Activated naive CD4-positive, alpha-beta T cell treated with anti-CD3 and anti-CD28 coated beads, Interleukin-2, amount 10 ng/mL, durations not matched to agents 7 days and 5 days (primary cell): ENCODE measurements around the gene ACE.

ENCODE experiments used
- CTCF ChIA-PET: fragments of 350-600 bp; sonication (Branson Sonifier 250); formaldehyde crosslinking; loops from one replicate; lab custom pipeline; 2021; ENCODE audit warnings: antibody characterized with exemption; lab: Charles Lee
- DNase-seq: peaks from one replicate; pipeline ENCODE4 v3.0.0-alpha.2; 2020
- H3K27ac Mint-ChIP-seq: one replicate; pipeline ENCODE4 v1.8.0; 2021; ENCODE audit warnings: mild to moderate bottlenecking, moderate library complexity, mixed read lengths
- H3K27me3 Mint-ChIP-seq: one replicate; pipeline ENCODE4 v1.8.0; 2021; ENCODE audit warnings: mild to moderate bottlenecking, mixed read lengths
- H3K36me3 Mint-ChIP-seq: one replicate; pipeline ENCODE4 v1.8.0; 2021; ENCODE audit warnings: mixed read lengths
- H3K4me1 Mint-ChIP-seq: one replicate; pipeline ENCODE4 v1.8.0; 2021; ENCODE audit warnings: mixed read lengths
- H3K4me3 Mint-ChIP-seq: one replicate; pipeline ENCODE4 v1.8.0; 2021; ENCODE audit warnings: mild to moderate bottlenecking, moderate library complexity, mixed read lengths
- H3K9me3 Mint-ChIP-seq: one replicate; pipeline ENCODE4 v1.8.0; 2021; ENCODE audit warnings: mixed read lengths

The ACE gene

DNA sequence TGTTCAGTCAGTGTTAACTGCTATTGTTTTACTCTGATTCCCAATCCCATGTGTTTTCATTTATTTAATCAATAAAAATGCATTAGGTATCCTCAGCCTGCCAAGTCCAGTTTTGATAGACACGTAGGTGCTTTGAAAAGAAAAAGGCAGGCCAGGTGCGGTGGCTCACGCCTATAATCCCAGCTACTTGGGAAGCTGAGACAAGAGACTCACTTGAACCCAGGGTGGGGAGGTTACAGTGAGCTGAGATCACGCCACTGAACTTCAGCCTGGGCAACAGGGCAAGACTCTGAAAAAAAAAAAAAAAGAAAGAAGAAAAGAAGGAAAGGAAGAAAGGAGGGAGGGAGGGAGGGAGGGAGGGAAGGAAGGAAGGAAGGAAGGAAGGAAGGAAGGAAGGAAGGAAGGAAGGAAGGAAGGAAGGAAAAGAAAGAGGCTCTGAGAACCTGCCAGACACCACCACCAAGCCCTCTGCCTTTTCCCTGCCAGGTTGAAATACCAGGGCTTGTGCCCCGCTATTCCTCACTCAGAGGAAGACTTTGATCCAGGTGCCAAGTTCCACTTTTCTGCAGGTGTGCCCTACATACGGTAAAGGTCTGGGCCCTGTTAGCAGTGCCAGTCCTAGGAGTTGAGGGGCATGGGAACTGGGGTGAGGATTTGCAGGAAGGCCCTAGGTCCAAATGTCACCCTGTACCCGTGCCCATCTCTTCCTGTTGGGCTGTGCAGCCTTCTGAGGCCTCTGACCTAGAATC is 36.2 kb downstream of the ACE start:
- no peak for DNase-seq
- no peaks in the 10 kb centered on the region for H3K9me3 Mint-ChIP-seq
- H3K4me1 Mint-ChIP-seq: no peaks in the 10 kb centered on the region
- CTCF ChIA-PET: no interaction called here
- H3K27ac Mint-ChIP-seq: no peak overlapping the region
- H3K36me3 Mint-ChIP-seq: no peaks in the 10 kb centered on the region
- peaks cover 28% of the 10 kb centered on the region for H3K27me3 Mint-ChIP-seq
- no peak overlapping the region for H3K4me3 Mint-ChIP-seq

DNA sequence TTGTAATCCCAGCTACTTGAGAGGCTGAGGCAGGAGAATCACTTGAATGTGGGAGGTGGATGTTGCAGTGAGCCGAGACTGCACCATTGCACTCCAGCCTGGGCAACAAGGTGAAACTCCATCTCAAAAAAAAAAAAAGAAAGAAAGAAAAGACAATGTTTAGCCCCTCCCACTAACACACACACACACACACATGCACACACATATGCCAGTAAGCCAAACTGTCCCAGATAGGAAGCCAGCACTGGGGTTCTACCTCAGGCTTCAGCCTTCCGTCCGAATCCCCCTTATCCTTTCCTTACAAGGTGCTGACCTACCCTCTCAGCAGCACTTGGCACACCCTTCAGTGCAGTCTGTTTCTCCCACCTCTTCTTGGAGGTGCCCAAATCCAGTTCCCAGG is 37.6 kb downstream of the ACE start:
- peaks cover 37% of the 10 kb centered on the region for H3K27me3 Mint-ChIP-seq
- CTCF ChIA-PET: interaction anchor here (0.6 kb wide), 1 partner anchor 16 kb away, joined by 3 read pairs; no protein-coding TSS in a partner anchor
- H3K4me3 Mint-ChIP-seq: no peak overlapping the region
- DNase-seq: no peak
- no peaks in the 10 kb centered on the region for H3K9me3 Mint-ChIP-seq
- H3K4me1 Mint-ChIP-seq: no peaks in the 10 kb centered on the region
- no peaks in the 10 kb centered on the region for H3K36me3 Mint-ChIP-seq
- no peak overlapping the region for H3K27ac Mint-ChIP-seq

DNA sequence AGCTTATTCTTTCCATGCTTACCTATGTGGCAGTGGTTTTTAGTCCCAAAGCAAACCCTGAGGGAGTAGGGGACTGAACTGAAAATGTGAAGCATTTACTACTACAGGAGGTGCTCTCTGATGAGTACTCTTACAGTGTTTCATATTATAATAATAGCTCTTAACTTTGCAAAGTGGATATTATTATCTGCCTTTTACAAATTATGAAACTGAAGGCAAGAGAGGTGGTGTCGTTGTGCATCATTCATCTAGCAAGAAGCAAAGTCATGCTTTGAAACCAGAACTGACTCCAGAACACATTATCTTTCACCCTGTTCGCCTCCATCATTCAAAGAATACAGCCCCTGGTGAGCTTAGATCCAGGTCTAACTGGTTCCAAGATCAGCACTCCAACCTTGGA is 38.1 kb downstream of the ACE start:
- CTCF ChIA-PET: interaction anchor here (0.6 kb wide), 1 partner anchor 16 kb away, joined by 3 read pairs; no protein-coding TSS in a partner anchor
- H3K9me3 Mint-ChIP-seq: no peaks in the 10 kb centered on the region
- no peaks in the 10 kb centered on the region for H3K36me3 Mint-ChIP-seq
- peaks cover 41% of the 10 kb centered on the region for H3K27me3 Mint-ChIP-seq
- no peak overlapping the region for H3K27ac Mint-ChIP-seq
- no peaks in the 10 kb centered on the region for H3K4me1 Mint-ChIP-seq
- DNase-seq: no peak
- no peak overlapping the region for H3K4me3 Mint-ChIP-seq

DNA sequence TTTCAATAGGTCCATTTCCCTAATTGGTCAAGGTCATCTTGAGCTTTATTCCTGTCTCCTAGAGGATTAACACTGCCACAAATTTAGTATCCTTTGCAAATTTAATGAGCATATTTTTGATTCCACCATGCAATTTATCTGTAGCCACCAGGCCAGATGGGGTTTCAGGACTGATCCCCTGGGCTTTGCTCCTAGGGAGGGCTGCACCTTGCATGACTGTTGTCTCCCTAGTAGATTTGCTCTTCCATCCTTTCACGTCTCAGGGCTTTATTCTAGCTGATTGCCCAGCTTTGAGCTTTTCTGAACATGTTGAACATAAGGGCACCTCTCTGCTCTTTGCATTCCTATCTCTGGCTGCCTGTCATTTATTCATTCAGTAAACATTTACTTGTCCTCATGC is 38.6 kb downstream of the ACE start:
- Mint-ChIP-seq H3K36me3 (no peaks in the 10 kb centered on the region), H3K4me1 (no peaks in the 10 kb centered on the region), H3K27me3 (peaks cover 42% of the 10 kb centered on the region), H3K9me3 (no peaks in the 10 kb centered on the region), H3K27ac (no peak overlapping the region), H3K4me3 (no peak overlapping the region)
- CTCF ChIA-PET: no interaction called here
- DNase-seq: no peak

DNA sequence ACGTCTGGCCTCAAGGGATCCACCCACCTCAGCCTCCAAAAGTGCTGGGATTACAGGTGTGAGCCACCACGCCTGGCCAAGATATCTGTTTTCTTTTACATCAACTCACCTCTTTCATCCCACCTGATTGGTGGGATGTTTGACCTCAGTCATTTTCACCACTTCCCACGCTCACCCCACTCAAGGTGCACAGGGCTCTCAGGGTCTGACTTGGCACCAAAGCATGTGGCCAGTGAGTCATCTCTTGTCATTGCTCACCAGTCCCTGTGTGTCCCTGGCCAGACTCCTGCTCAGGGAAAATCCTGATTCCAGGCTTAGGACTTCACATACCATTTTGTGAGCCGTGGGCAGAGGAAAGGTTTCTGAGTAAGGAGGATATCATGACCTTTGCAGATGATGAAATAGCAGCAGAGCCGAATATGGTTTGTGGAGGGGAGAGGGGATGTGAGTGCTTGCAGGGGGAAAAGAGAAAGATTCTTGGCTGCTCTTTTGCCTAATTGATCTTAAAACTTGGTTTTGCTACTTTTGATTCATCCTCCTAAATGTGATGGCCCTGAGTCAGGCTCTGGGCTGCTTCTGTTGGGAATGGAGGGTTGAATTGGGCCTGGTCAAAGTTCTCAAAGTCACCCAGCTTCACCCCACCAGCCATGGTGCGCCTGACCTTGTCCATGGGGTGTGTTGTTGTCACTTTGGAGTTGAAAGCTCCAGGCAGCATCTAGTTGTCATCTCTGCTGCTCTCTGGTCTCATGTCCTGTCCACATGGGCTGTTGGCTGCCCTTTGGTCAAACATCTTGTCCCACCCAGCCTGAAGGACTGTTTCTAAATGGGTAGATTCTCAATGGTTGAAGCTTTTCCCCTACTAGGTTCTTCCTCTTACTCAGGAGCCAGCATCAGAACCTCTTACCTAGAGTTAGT is 40.3 kb downstream of the ACE start:
- no peaks in the 10 kb centered on the region for H3K4me1 Mint-ChIP-seq
- no peaks in the 10 kb centered on the region for H3K36me3 Mint-ChIP-seq
- no peak overlapping the region for H3K4me3 Mint-ChIP-seq
- H3K9me3 Mint-ChIP-seq: no peaks in the 10 kb centered on the region
- no peak overlapping the region for H3K27ac Mint-ChIP-seq
- no peak for DNase-seq
- CTCF ChIA-PET: no interaction called here
- H3K27me3 Mint-ChIP-seq: peaks cover 49% of the 10 kb centered on the region

DNA sequence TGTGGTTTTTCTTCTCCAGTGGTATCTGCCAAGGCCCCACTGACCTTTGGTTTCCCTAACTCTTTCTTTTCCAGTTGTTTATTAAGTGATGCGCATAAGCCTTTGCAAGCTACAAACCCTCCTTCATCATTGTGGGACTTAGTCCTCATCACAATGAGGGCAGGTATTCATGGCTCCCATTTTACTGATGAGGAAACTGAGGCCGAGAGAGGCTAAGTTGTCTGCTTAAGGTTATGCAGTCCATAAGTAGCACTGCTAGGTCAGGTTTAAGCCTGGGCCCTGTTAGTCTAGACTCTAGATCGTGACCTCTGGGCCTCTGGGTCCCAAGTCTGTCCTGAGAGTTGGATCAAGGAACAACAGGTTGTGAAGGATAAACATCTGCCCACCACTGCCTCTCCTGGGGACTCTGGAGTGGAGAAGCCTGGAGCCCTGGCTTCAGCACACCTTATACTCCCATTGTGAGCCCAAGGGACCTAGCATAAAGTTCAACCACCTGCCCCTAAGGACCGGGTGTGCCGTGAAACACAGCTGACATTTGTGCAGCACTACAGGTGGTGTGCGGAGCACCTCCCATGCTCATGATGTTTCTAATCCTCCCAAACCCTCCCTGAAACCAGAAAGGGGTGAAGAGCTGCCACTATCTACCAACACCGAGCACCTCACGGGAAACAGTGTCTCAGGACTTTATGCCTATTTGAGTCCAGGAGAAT is 41.1 kb downstream of the ACE start:
- no peak for DNase-seq
- Mint-ChIP-seq H3K9me3 (no peaks in the 10 kb centered on the region), H3K4me3 (no peak overlapping the region), H3K27me3 (peaks cover 48% of the 10 kb centered on the region), H3K27ac (no peak overlapping the region), H3K36me3 (no peaks in the 10 kb centered on the region), H3K4me1 (no peaks in the 10 kb centered on the region)
- CTCF ChIA-PET: no interaction called here

DNA sequence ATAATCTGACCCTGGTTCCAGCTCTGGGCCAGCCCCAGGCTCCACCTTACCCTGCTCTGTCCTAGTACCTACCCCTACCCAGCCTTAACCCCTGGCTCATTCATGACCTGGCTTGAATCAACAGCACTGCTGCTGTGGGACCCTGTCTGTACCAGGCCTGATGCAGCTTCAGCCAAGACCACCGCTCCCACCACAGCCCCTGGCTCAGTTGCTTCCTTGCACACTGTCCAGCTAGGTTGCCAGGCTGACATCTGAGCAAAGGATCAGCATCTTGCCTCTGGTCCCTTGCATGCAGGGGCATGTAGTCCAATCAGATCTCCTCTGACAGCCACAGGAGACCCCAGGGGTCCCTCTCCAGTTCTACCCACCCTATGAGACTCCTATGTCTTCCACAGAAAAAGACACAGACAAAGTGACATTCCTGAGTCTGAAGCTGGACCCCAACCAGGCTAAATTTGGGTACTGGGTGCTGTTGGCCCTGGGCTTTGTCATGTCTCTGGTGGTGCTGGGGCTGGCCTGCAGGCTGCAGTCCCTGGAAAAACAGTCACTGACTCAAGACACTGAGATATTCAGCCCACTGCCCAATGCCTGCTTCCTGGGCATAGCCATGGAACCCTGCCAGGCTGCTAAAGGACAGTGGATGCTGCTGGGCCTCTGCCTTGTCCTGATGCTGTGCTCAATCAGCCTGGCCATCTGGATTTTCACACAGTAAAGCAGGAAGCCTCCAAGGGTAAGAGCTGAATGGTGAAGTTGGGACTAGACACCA is 42.4 kb downstream of the ACE start:
- H3K27ac Mint-ChIP-seq: no peak overlapping the region
- no peaks in the 10 kb centered on the region for H3K36me3 Mint-ChIP-seq
- DNase-seq: no peak
- CTCF ChIA-PET: no interaction called here
- no peak overlapping the region for H3K4me3 Mint-ChIP-seq
- no peaks in the 10 kb centered on the region for H3K9me3 Mint-ChIP-seq
- H3K27me3 Mint-ChIP-seq: peaks cover 51% of the 10 kb centered on the region
- H3K4me1 Mint-ChIP-seq: peaks cover 5% of the 10 kb centered on the region

DNA sequence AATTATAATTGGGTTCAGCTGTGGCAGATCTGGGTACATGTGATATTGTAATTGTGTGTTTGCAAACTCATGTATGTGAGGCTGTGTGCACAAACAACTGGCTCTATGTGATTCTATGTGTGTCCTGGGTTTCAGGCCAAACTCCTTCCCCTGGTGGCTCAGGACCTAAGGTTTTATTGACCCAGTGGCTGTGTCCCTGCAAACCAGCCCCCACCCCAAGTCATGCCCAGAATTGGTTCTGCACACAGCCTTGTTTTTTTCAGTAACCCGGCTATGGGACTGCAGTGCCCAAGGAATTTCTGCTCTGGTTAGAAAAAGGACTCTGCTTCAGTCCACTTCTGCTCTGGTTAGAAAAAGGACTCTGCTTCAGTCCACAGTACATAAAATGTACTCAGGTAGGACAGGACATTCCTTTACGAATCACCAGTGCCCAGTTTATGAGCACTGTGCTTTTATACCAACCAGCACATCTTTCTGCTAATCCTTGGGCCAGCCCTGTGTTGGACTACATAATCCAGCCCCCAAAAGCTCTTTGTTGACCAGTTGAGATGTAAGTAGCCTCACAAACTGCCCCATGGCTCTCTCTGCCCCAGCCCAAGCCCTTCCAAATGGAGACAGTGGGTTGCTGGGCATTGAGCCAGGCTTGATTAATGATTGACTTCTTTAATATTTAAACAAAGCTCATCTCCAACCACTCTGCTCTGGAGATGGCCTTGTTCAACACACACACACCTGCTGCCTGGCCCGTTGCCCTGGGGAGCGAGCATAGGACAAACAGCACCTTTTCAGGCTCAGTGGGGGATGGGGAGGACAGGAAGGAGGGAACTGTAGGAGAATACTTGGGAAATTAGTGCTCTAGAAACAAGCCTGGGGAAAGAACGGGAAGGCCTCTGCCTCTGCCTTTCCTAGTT is 43.4 kb downstream of the ACE start:
- Mint-ChIP-seq H3K36me3 (no peaks in the 10 kb centered on the region), H3K27ac (no peak overlapping the region), H3K4me1 (peaks cover 5% of the 10 kb centered on the region), H3K27me3 (peaks cover 54% of the 10 kb centered on the region), H3K9me3 (no peaks in the 10 kb centered on the region), H3K4me3 (no peak overlapping the region)
- no peak for DNase-seq
- CTCF ChIA-PET: no interaction called here

DNA sequence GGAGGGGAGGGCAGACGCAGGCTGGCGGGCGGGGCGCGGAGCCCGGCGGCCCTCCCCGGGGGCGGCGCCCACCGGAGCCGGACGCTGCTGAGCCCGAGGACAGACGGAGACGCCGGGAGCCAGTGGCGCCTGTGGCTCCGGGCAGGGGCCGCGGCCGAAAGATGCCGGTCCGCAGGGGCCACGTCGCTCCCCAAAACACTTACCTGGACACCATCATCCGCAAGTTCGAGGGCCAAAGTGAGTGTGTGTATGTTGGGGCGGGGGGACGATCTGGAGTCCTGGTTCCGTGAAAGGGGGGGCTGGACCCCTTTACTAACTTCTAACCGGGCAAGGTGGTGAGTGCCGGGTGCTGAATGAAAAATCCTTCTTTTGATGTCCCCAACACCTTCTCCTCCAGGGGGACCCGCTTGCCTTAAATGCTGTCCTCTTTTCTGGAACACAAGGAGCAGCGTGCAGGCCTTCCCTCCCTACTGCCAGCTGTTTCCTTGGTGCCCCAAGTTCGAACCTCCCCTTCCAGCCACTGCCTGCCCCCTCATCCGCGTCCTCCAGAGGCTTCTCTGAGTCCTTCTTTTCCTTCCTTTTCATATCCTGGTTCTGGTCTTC is 46.5 kb downstream of the ACE start, which contains the start of gene KCNH6:
TSS of gene KCNH6 (plus strand) at position 106 of the 603 bp plus-strand sequence. CDS start at position 162, 56 bp downstream.
- H3K27me3 Mint-ChIP-seq: peaks cover 67% of the 10 kb centered on the region
- H3K27ac Mint-ChIP-seq: no peak within 1 kb of the TSS
- H3K4me1 Mint-ChIP-seq: peaks cover 5% of the 10 kb centered on the region
- H3K36me3 Mint-ChIP-seq: no peaks in the 10 kb centered on the region
- DNase-seq: no peak
- CTCF ChIA-PET: no interaction called here
- peak within 1 kb of the TSS; percentile 10 for H3K4me3 Mint-ChIP-seq
- no peaks in the 10 kb centered on the region for H3K9me3 Mint-ChIP-seq

DNA sequence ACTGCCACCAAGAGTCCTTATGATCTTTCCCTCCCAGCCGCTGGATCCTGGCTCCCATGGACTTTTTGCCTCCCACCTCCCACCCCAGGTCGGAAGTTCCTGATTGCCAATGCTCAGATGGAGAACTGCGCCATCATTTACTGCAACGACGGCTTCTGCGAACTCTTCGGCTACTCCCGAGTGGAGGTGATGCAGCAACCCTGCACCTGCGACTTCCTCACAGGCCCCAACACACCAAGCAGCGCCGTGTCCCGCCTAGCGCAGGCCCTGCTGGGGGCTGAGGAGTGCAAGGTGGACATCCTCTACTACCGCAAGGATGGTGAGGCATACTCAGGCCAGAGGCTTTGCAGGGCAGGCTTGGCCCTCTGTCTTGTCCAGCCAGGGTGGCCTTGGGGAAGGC is 47.2 kb downstream of the ACE start:
- Mint-ChIP-seq H3K27ac (no peak overlapping the region), H3K4me3 (no peak overlapping the region), H3K9me3 (no peaks in the 10 kb centered on the region), H3K36me3 (no peaks in the 10 kb centered on the region), H3K4me1 (peaks cover 5% of the 10 kb centered on the region), H3K27me3 (peaks cover 62% of the 10 kb centered on the region)
- no peak for DNase-seq
- CTCF ChIA-PET: no interaction called here

DNA sequence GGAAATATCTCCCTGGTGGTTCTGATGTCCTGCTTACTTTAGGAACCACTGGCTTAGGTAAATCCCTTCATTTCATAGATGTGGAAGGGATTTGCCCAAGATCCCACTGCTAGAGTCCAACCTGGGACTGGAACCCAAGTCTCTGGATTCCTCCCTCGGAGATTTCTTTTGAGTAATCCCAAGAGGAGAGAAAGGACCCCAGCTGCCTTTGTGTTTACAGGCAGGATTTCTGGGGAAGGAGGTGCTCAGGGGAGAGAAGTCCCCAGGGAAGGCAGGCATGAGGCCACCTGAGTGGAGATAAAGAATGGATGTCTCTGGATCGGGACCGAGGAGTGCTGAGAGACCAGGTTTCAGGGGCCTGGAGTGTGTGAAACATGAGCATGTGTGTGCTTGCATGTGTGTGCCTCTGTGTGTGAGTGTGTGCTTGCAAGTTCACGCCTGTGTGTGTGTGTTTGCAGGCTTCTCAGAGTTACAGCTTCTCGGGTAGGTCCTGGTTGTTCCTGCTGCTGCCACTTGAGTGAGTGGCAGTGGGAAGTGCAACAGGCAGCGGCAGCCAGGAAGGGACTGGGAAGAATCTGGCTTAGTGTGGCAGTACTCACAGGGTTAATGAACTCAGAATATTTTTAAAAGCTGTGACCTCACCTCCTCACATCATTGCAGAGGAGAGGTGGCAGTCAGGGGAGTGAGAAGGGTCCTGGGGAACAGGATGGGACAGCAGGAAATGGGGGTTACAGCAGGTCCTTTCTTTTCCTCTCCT is 48.5 kb downstream of the ACE start:
- Mint-ChIP-seq H3K36me3 (no peaks in the 10 kb centered on the region), H3K4me1 (peaks cover 5% of the 10 kb centered on the region), H3K27ac (no peak overlapping the region), H3K27me3 (peaks cover 54% of the 10 kb centered on the region), H3K9me3 (no peaks in the 10 kb centered on the region), H3K4me3 (no peak overlapping the region)
- CTCF ChIA-PET: no interaction called here
- DNase-seq: no peak

DNA sequence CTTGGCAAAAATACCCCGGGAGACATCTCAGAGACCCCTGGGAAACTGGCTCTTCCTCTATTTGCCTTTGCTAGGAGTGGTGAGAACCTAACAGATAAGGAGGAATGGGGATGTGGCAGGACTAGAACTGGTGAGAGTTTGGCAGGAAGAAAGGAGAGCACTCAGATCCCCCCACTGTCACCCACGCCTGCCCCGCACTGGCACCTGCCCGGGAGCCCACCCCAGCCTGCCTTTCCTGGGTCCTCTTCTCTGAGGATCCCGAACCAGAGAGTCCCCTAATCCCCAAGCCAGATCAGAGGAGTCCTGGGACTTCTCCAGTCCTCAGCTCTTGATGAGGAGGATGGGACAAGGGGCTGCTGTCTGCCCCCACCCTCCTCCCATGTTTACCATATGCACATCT is 50.0 kb downstream of the ACE start:
- CTCF ChIA-PET: interaction anchor here (1.3 kb wide), 1 partner anchor 86 kb away, joined by 3 read pairs; no protein-coding TSS in a partner anchor
- DNase-seq: no peak
- no peaks in the 10 kb centered on the region for H3K9me3 Mint-ChIP-seq
- peaks cover 5% of the 10 kb centered on the region for H3K4me1 Mint-ChIP-seq
- H3K27me3 Mint-ChIP-seq: peaks cover 46% of the 10 kb centered on the region
- no peak overlapping the region for H3K27ac Mint-ChIP-seq
- no peaks in the 10 kb centered on the region for H3K36me3 Mint-ChIP-seq
- no peak overlapping the region for H3K4me3 Mint-ChIP-seq
